Stomach (tissue), 4 donors: Measurements from ENCODE around the gene TNFRSF1B.

Experiments
- CTCF ChIP-seq, 7 experiments: fragments of 450-650 bp in 4 of 7; fragments of 200-600 bp in 3 of 7; sonication (generic) in 3 of 7; IDR thresholded peaks; one replicate each; pipeline ENCODE4 v1.5.1; 2016 to 2019; ENCODE audit warnings: antibody characterized with exemption in 7 of 7, control low read depth in 2 of 7, mild to moderate bottlenecking in 1 of 7
- POLR2A ChIP-seq, 4 donors: fragments of 450-650 bp; IDR thresholded peaks; one replicate each; pipeline ENCODE4 v1.6.1; 2016; ENCODE audit warnings: antibody characterized with exemption in 4 of 4, control low read depth in 2 of 4, mild to moderate bottlenecking in 1 of 4, moderate library complexity in 1 of 4

GRCh38 chr1:12184008-12184681 lies 17.4 kb downstream of the TNFRSF1B start:
- TF ChIP-seq CTCF (IDR thresholded peaks at IDR 0.05) (no peak), POLR2A (IDR thresholded peaks at IDR 0.05) (no peak)
